Activated CD4-positive, alpha-beta T cell treated with anti-CD3 and anti-CD28 coated beads, Interleukin-2, amount 50 U/mL, for 4 hours (primary cell): ENCODE data around the gene FBXO31.

Experiments used
- DNase-seq, 2 experiments: peaks; one replicate each; pipeline ENCODE4 v3.0.0-alpha.2; 2020

The FBXO31 gene, protein sequence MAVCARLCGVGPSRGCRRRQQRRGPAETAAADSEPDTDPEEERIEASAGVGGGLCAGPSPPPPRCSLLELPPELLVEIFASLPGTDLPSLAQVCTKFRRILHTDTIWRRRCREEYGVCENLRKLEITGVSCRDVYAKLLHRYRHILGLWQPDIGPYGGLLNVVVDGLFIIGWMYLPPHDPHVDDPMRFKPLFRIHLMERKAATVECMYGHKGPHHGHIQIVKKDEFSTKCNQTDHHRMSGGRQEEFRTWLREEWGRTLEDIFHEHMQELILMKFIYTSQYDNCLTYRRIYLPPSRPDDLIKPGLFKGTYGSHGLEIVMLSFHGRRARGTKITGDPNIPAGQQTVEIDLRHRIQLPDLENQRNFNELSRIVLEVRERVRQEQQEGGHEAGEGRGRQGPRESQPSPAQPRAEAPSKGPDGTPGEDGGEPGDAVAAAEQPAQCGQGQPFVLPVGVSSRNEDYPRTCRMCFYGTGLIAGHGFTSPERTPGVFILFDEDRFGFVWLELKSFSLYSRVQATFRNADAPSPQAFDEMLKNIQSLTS

GRCh38 chr16:87383505-87384161 is at the start of gene FBXO31:
TSS of gene FBXO31 (minus strand) at chr16:87383776. CDS start at chr16:87383744, 32 bp downstream.
- DNase-seq: peak; percentile 84 to 86

DNA sequence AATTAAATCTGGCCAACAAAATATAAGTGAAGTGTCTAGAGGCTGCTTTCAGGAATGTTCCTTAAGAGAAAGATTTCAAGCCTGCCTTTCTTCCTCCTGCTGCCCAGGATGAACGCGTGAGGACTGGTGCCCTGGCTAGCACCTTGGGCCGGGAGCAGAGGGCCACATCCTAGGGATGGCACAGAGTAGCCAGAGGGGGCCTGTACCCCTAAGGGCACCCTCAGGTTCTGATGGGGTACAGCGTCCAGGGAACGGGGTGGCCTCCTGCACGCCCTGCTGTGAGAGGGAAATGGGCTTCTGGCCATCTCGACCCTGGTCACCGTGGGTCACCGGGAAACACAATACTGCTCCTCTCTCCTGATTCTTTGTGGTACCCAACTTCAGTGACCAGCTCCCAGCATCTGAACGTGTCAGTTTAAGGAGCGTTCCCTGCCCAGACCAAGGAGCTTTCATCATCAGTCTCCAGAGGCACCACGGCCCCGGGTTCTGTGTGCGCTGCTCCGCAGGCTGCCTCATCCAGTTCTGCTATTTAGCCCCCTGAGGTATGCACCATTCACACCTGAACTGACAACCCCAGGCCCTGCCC is 48.8 kb upstream of the FBXO31 start:
- DNase-seq: no peak

DNA sequence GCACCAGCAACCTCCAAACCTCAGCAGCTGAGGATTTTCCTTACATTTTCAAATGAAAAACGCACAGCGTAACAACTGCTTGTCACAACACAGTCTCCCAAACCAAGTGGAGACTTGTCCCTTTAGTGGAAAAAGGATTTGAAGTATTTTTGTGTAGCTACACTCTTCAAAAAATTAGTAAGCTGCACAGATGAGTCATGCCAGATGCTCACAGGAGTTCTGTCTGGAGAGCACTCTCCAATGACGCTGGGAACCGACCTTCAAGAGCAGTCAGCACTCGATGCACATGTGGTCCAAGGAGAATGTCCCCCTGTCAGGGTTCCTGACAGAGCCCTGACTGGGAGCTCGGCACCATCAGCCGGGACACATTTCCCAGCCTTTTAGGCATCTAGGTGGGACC is 48.4 kb upstream of the FBXO31 start:
- DNase-seq: no peak

GRCh38 chr16:87426423-87427215 is 43.0 kb upstream of the FBXO31 start:
- no peak for DNase-seq

DNA sequence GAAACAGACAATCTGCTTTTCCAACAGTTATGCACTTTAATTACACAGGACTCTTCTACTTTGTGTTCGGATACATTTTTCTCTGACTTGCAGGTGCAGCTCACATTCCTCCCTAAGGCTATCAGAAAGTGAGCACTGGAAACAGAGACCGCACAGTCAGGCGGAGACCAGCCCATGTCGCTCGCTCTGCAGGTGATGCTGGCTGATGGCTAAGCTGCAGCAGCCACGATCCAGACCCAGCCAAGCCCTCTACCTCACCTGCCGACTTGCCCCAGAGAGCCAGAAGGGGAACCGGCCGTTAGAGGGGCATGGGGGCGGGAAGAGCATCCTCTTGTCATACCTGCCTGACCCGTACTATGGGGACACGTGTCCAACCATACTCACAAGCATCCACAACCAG is 42.4 kb upstream of the FBXO31 start:
- DNase-seq: no peak

GRCh38 chr16:87424266-87424665 is 40.7 kb upstream of the FBXO31 start:
- no peak for DNase-seq

DNA sequence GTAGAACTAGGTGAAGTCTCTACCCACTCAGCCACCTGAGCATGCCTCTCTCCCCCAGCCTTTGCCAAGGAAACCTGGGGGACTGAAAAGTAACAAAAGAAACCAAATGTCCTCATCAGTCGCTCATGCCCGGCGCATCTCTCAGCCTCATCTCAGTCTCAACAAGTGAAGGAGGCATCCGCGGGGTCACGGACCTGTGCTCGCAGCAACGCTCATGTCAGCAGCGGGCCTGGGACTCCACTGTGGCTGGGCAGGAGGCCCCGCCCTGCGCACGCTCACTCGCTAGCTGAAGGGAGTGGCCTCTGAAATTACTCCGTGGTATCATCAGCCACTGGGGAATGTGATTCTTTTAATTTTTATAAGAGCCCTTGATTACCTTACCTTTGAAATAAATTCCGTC is 39.9 kb upstream of the FBXO31 start:
- no peak for DNase-seq

DNA sequence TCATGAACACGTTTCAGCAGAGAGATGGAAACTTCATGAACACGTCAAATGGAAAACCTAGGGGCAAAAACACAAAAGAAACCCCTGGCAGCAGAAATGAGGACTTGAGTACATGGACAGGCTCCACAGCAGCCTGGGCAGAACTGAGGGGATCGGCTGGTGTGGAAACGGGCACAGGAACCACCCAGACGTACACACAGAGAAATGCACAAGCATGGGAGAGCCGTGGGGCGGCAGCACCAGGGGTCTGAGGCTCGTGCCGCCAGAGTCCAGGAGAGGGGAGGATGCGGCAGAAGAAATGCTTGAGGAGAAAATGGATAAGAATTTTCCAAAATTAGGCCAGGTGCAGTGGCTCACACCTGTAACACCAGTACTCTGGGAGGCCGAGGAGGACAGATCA is 38.5 kb upstream of the FBXO31 start:
- no peak for DNase-seq

GRCh38 chr16:87421003-87421912 is 37.7 kb upstream of the FBXO31 start:
- DNase-seq: no peak

DNA sequence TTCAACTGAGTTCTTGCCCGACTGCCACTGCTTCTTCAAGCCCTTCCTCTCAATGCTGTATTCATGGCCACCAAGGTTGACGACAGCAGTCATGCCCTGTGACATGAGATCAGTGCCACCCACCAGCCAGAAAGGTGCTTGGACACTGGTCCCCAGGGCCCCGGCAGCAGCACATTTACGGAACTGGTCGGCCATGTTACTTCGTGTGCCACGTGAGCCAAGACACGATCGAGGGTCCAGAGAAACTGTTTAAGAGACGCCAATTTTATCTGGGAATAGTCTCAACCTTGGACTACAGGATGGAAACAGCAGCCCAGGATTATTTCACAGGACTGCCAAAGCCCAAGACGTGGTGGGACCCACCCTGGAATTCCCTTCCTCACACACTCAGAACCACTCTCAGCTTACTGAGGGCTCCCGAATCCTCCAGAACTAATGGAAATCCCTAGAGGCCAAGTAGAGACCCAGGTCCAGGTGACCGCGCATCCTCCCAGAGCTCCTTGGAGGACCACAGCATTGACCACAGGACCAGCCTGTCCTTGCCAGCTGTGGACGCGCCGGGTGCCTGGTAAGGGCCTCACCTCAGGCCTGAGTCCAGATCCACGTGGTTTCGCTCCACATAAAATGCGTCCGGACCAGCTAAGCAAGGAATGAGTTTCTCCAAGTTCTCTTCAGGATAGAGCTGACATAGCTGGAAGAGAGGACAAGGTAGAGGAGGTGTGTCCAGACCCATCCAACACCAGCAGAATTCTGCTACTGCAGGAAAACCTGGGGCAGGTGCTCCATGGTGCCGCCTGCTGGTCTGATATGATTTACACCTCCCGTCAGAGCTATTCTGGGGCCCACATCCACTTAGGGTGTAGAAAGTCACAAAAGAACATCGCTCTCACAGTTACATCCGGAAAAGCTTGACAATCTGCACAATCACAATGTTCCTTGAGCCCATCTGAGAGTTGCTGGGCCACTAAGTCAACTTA is 36.7 kb upstream of the FBXO31 start:
- DNase-seq: no peak

- DNase-seq: no peak
Measured at GRCh38 chr16:87418644-87419043, 35.1 kb upstream of the FBXO31 start.

DNA sequence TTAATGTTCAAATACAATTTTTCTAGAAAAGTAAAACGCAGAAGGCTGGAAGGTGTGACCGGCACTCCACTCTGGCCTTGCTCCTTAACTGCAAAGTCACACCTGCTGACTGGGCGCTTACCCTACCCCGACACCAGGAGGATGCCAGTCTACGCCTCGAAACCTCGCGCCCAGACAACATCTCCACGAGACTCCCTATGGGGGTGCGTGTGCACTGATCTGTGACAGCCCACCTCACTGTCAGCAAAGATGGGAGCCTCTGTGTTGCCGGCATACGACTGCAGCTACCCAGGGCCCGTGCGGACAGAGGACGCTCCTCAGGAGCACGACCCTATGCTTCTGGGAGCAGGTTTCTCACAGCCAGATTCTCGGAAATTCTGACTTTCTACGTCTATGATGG is 34.6 kb upstream of the FBXO31 start:
- DNase-seq: no peak

- no peak for DNase-seq
Measured at GRCh38 chr16:87417528-87417910, 33.9 kb upstream of the FBXO31 start.

GRCh38 chr16:87416826-87417527 is 33.4 kb upstream of the FBXO31 start:
- peak; percentile 29 to 38 for DNase-seq

DNA sequence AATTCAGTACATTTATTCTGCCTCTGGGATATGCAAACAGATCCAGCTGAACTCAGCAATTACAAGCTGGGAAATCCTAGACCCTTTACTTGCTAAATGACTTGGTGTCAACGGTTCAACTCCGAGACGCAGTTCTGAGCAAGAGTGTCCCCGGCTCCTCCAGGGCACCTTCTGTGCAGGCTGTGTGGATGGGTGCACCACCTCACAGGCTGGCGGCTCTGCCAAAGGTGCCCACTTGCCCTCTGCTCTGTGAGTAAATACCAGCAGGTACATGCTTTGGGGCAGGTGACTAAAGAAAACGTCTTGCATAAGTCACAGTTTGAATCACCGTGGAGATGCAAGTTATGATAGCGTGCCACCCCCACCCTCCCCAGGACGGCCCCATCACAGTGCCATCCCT is 31.9 kb upstream of the FBXO31 start:
- DNase-seq: no peak

DNA sequence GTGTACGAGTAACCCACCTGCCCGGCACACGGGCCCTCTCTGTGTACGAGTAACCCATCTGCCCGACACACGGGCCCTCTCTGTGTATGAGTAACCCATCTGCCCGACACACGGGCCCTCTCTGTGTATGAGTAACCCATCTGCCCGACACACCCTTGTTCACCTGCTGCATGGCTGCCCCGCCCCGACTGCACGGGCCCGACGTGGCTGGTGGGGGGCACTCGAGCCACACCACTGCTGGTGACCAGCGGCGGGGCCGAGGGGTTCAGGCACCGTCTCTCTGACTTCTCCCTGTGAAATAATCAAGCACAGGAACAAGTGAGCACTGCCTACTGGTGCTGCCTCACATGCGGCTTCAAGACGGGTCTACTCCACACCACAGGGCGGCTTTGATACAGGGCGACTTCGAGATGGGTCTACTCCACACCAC is 30.7 kb upstream of the FBXO31 start:
- no peak for DNase-seq

DNA sequence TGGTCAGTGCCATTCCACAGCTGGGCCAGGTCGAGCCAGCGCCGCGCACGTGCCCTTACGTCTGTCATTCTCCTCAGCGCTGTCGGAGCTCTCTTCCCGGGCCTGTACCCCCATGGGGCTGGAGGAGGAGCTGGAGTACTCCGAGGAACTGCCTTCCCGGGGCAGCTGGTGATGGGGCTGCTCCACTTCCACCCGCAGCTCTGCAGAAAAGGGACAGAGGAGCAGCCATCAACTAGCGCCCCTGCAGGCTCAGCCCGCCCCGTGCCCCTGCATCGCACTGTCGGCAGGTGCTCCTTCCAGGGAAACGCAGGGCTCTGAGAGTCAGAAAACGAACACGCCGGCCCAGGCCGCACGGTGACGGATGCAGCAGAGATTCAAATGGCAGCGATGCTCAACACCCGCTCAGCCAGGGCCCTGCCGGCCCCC is 29.4 kb upstream of the FBXO31 start:
- DNase-seq: no peak

DNA sequence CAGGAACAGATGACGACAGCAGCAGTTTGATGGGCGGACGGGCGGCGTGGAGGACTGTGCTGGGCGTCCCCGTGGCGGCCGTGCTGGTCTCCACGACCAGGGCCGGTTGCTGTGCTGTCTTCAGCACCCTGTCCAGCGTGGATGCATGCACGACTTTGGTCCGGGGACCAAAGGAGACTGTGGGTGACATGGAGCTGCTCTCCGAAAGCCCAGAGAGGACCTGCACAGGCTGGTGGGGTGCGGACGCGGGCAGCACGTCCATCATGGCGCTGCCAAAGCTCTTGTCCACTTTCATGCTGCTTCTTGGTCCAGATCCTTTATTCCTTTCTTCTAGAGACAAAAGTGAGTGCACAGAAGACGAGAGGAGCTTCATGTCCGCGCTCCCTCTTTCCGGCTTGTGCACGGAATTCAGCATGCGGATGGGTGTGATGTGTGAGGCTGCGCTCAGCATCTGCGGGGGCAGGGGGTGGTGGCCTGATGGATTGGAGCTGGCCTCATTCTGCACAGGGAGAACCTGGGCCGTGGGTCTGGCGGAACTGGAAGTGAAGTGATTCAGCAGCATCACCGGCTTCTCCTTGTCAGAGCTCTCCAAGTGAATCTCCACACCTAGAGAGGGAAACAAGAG is 28.9 kb upstream of the FBXO31 start:
- DNase-seq: no peak
